Hepatocyte (in vitro differentiated cells): Measurements from ENCODE around the gene JAM3.

ENCODE experiments used
- CTCF ChIP-seq: fragments of 200-600 bp; sonication (generic); IDR thresholded peaks from 2 replicates; pipeline ENCODE4 v1.5.1; 2016; ENCODE audit warnings: antibody characterized with exemption, mild to moderate bottlenecking; ENCODE audit not compliant: poor library complexity
- EZH2 ChIP-seq: fragments of 200-600 bp; sonication (generic); IDR thresholded peaks from 2 replicates; pipeline ENCODE4 v1.6.1; 2016; ENCODE audit warnings: antibody characterized with exemption, mild to moderate bottlenecking, borderline replicate concordance
- EZH2phosphoT487 ChIP-seq: fragments of 200-600 bp; sonication (generic); IDR thresholded peaks from one replicate; pipeline ENCODE4 v1.6.1; 2018; ENCODE audit warnings: antibody characterized with exemption, mild to moderate bottlenecking, low read depth, moderate library complexity; ENCODE audit not compliant: unreplicated experiment, severe bottlenecking

GRCh38 chr11:134082990-134083389 lies 14.1 kb downstream of the JAM3 start:
- TF ChIP-seq EZH2phosphoT487 (no peak), CTCF (no peak), EZH2 (no peak)
